Neuron (in vitro differentiated cells): ENCODE data around the gene RAD51B.

Experiments used
- H2AFZ ChIP-seq: one replicate; pipeline ENCODE4 v1.6.1; 2013; ENCODE audit warnings: low read depth, mild to moderate bottlenecking, inconsistent platforms, low read length, moderate library complexity
- H3K27me3 ChIP-seq: one replicate; pipeline ENCODE4 v1.6.1; 2013; ENCODE audit warnings: low read length; ENCODE audit not compliant: insufficient read depth
- H3K36me3 ChIP-seq: one replicate; pipeline ENCODE4 v1.6.1; 2013; ENCODE audit warnings: low read length; ENCODE audit not compliant: insufficient read depth
- H3K4me1 ChIP-seq: one replicate; pipeline ENCODE4 v1.6.1; 2013; ENCODE audit warnings: low read length; ENCODE audit not compliant: insufficient read depth
- H3K4me3 ChIP-seq: 2 replicates; pipeline ENCODE4 v1.5.1; 2013; ENCODE audit warnings: mild to moderate bottlenecking, low read length, moderate library complexity
- H3K9me3 ChIP-seq: one replicate; pipeline ENCODE4 v1.6.1; 2013; ENCODE audit warnings: low read length

RAD51B gene

DNA sequence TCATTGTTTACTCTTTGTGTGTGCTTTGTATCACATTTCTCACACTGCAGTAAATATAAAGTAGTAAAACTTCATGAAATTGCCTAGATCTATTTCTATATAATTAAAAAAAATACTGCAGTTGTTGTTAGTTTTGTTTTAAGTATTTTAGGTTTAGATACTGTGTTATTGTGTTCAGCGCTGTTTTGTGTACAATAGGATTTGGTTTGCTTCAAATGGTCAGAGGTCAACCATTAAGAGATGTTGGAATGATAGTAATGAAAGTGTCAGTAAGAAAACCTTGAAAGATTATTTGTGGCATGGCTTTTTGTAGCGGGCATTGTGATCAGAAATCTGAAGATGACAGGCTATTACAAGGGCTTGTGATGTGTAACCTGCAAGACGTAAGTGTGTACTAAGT is 67.9 kb downstream of the RAD51B start:
- H3K4me3 ChIP-seq = no peak overlapping the region
- H3K36me3 ChIP-seq = no peaks in the 10 kb centered on the region
- no peaks in the 10 kb centered on the region for H3K4me1 ChIP-seq
- H3K9me3 ChIP-seq = no peaks in the 10 kb centered on the region
- H2AFZ ChIP-seq = no peak overlapping the region
- no peaks in the 10 kb centered on the region for H3K27me3 ChIP-seq

DNA sequence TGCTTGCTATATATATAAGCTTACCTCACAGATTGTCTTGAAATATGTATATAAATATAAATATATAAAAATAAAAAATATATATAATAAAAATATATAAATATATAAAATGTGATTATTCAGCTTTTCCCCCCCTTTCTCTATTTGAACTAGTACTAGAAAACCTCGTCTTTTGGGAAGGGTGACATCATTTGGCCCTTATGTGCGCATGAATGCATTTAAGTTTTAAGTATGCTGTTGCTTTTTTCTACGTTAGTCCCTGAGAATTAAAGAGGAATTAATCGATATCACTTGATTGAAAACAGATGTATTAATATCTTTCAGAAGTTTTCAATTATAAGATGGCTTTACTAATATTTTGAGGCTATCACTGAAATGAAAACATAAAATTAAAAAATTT is 69.9 kb downstream of the RAD51B start:
- no peaks in the 10 kb centered on the region for H3K9me3 ChIP-seq
- H3K4me1 ChIP-seq = no peaks in the 10 kb centered on the region
- H2AFZ ChIP-seq = no peak overlapping the region
- H3K4me3 ChIP-seq = no peak overlapping the region
- no peaks in the 10 kb centered on the region for H3K36me3 ChIP-seq
- no peaks in the 10 kb centered on the region for H3K27me3 ChIP-seq

DNA sequence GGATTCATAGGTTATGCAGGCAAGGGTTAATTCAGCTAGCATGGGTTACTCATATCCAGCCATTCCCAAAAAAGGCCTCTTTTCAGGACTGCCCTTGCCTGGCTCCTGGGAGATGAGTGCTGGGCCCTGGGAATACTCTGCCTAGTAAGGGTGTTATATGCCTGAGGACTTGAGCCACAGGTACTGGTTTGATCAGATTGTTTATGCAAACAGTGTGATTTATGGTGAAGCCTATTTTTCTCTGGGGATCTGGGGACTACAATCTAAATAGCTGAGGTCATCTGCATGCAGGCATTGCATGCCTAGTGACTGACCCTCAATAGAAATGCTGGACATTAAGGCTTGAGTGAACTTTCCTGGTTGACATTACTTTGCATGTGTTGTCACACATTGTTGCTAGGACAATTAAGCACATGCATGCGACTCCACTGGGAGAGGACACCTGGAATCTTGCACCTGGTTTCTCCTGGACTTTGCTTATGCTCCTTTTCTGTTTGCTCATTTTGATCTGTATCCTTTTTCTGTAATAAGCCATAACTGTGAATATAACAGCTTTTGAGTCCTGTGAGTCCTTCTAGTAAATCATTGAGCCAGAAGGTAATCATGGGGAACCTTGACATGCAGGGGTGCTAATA is 73.0 kb downstream of the RAD51B start:
- Histone ChIP-seq H2AFZ (no peak overlapping the region), H3K4me1 (no peaks in the 10 kb centered on the region), H3K27me3 (no peaks in the 10 kb centered on the region), H3K9me3 (no peaks in the 10 kb centered on the region), H3K36me3 (no peaks in the 10 kb centered on the region), H3K4me3 (no peak overlapping the region)

DNA sequence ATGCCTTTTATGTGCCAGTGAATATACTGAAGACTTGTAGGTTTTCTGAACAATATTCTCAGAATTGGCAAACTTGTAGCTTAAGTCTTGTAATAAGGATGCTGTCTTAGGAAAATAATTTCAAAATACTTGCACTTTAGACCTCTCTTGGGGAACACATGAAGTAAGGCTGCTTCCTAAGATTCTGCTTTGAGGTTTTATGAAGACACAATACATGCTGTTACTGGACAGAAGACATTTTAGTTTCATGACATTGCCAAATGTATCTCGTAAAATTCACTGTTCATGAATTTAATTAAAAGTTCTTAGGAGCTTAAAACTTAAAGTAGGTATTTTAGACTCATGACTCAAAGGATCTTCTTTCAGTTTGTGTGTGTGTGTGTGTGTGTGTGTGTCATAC is 80.7 kb downstream of the RAD51B start:
- no peaks in the 10 kb centered on the region for H3K27me3 ChIP-seq
- no peaks in the 10 kb centered on the region for H3K36me3 ChIP-seq
- H2AFZ ChIP-seq = no peak overlapping the region
- no peak overlapping the region for H3K4me3 ChIP-seq
- H3K4me1 ChIP-seq = no peaks in the 10 kb centered on the region
- H3K9me3 ChIP-seq = peaks cover 5% of the 10 kb centered on the region

DNA sequence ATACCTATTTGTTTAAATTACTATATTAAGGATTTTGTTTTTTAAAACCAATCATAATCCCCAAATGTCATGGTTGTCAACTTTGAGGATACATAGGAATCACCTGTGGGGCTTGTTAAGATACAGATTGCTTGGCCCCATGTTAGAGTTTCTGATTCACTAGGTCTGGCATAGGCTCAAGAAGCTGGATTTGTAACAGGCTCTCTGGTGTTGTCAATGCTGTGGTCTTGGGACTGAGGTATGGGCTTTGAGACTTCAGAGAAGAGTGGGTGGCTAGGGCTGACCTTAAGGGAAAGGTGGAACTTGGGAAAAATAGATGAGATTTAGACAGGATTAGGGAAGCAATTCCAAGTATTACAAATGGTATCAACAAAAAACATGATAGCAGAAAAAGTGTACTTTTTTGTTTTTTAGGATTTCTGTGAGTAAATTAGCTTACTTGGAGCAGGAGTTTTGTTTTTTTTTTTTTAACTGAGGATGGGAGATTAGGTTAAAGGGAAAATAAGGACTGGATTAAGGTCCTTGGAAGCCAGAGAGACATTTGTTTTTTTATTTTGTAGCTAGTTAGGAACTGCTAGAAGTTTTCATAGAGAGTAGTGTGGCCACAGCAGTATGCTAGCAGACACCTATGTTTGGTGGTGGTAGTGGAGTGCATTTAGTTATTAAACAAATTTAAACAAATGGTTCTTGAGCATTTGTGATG is 88.6 kb downstream of the RAD51B start:
- Histone ChIP-seq H2AFZ (no peak overlapping the region), H3K27me3 (no peaks in the 10 kb centered on the region), H3K9me3 (no peaks in the 10 kb centered on the region), H3K36me3 (no peaks in the 10 kb centered on the region), H3K4me1 (no peaks in the 10 kb centered on the region), H3K4me3 (no peak overlapping the region)

DNA sequence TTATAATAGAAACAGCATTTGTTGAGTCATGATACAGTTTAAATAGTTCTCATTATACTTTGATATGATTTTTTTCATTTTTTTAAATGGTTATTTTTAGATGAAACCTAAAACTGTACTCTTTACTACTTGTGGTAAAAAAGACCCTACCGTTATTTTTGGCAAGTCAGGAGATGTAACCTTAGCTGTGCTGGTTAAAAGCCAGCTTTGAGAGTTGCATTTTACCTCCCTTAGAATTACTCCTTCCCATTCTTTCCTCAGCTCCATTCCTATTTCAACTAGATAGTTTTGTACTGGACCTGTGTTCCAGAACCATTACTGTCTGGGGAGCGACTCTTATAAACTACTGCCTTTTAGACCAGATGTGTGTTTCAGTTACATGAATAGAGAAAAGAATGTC is 92.0 kb downstream of the RAD51B start:
- Histone ChIP-seq H3K4me1 (no peaks in the 10 kb centered on the region), H3K4me3 (no peak overlapping the region), H3K9me3 (no peaks in the 10 kb centered on the region), H3K27me3 (no peaks in the 10 kb centered on the region), H2AFZ (no peak overlapping the region), H3K36me3 (no peaks in the 10 kb centered on the region)

DNA sequence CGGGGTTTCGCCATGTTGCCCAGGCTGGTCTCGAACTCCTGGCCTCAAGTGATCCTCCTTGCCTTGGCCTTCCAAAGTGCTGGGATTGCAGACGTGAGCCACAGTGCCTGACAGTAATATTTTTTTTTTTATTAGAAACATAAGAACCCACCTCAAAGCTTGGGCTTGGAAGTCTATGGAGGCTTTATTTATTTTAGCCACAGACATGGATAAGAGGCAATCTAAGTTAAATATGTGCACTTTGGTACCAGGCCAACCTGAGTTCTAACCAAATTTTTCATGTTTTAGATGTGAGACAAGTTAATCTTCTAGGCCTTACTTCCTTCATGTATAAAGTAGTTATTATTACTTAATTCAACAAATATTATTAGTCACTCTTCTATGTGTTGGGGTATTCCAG is 96.9 kb downstream of the RAD51B start:
- Histone ChIP-seq H3K27me3 (no peaks in the 10 kb centered on the region), H3K9me3 (no peaks in the 10 kb centered on the region), H2AFZ (no peak overlapping the region), H3K4me1 (peaks cover 5% of the 10 kb centered on the region), H3K4me3 (no peak overlapping the region), H3K36me3 (no peaks in the 10 kb centered on the region)

DNA sequence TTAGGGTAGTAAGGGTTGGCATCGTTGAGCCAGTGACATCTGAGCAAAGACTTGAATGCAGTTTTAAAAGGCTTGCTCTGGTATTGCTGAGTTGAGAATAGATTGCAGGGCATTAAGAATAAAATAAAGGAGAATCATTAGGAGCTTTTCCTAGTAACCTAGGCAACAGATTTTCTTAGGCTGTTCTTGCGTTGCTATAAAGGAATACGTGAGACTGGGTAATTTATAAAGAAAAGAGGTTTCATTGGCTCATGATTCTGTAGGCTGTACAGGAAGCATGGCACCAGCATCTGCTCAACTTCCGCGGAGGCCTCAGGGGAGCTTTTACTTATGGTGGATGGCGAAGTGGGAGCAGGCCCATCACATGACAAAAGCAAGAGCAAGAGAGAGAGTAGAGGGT is 97.4 kb downstream of the RAD51B start:
- no peaks in the 10 kb centered on the region for H3K36me3 ChIP-seq
- no peaks in the 10 kb centered on the region for H3K9me3 ChIP-seq
- H2AFZ ChIP-seq = no peak overlapping the region
- no peaks in the 10 kb centered on the region for H3K27me3 ChIP-seq
- no peak overlapping the region for H3K4me3 ChIP-seq
- H3K4me1 ChIP-seq = peaks cover 5% of the 10 kb centered on the region

DNA sequence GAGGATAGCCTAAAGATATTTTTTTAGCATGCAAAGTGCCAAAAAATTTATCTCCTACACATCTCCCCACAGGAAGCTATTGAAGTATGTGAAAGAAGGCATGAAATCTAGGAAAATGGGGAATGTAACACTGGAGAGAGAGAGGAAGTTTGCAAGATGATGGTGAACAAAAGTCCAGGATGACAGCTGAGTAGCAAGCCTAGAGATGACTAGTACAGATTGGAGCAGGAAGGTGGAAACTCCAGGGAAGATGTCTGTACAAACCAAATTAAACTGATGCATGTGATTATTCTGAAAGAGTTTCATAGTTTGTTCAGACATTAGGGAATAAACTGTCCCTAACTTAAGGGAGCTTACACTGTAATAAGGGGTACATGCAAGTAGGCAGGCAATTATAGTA is 99.3 kb downstream of the RAD51B start:
- H3K4me3 ChIP-seq = no peak overlapping the region
- H3K9me3 ChIP-seq = no peaks in the 10 kb centered on the region
- peaks cover 5% of the 10 kb centered on the region for H3K4me1 ChIP-seq
- H3K36me3 ChIP-seq = no peaks in the 10 kb centered on the region
- H3K27me3 ChIP-seq = no peaks in the 10 kb centered on the region
- H2AFZ ChIP-seq = no peak overlapping the region

DNA sequence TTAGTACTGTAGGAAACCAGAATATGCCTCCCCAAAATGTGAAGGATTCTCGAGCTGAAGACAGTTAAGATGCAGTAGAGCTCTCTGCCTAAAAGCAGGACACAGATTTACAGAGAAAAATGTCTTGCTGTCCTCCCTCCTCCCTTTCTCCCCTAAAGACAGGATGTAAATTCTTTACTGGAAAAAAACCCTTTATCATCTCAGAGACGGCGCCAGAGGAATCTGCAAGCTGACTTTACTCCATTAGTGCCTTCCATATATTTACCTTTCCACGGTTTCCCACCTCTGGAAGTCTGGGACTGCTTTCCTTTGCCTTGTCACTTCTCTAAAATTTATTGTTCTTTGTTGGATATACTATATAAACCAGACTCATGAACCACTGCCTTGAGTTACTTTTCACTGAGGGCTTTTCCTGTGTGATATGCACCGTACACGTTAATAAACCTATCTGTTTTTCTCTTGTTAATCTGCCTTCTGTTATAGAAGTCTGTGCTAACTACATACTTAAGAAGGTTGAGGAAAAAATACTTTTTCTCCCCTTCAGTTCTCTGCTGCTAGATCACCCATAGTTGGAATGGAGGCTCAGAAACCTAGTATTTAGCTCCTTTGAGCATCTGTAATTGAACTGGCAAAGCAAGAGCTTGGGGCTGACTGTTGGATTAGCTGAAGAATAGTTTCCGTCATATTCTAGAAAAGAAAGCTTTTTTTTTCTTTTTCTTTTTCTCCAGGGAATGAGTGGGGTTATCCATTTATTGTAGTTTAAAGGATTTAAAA is 99.9 kb downstream of the RAD51B start:
- H3K9me3 ChIP-seq = no peaks in the 10 kb centered on the region
- H3K27me3 ChIP-seq = no peaks in the 10 kb centered on the region
- no peak overlapping the region for H2AFZ ChIP-seq
- H3K36me3 ChIP-seq = no peaks in the 10 kb centered on the region
- H3K4me3 ChIP-seq = no peak overlapping the region
- H3K4me1 ChIP-seq = peaks cover 5% of the 10 kb centered on the region

DNA sequence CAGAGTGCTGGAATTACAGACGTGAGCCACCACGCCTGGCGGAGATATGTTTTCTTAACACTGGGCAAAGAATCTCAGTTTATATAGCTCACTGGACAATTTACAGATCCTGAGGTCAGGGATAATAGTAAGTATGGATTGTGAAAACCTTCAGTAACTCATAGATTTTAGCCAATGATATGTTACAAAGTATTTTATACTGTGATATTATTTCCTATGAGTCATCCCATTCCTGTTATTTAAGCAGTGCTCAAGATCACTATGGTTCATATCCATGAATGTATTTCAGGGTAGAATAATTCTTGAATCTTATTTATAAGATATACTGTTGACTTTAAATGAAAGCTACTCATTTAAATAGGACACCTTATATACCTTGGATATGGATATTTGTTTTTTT is 107.2 kb downstream of the RAD51B start:
- Histone ChIP-seq H3K4me1 (no peaks in the 10 kb centered on the region), H3K36me3 (no peaks in the 10 kb centered on the region), H3K9me3 (peaks cover 3% of the 10 kb centered on the region), H3K4me3 (no peak overlapping the region), H3K27me3 (no peaks in the 10 kb centered on the region), H2AFZ (no peak overlapping the region)

DNA sequence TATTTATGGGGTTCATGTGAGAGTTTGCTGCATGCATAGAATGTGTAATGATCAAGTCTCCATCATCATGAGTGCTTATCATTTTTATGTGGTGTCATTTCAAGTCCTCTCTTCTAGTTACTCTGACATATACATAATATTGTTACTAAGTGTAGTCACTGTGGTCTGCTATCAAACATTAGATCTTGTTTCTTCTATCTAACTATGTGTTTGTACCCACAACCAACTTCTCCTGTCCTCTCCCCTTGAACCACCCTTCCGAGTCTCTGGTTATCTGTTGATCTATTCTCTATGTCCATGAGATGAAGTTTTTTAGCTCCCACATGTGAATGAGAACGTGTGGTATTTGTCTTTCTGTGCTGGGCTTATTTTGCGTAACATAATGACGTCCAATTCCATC is 107.7 kb downstream of the RAD51B start:
- H3K36me3 ChIP-seq = no peaks in the 10 kb centered on the region
- no peaks in the 10 kb centered on the region for H3K27me3 ChIP-seq
- peaks cover 3% of the 10 kb centered on the region for H3K9me3 ChIP-seq
- no peak overlapping the region for H3K4me3 ChIP-seq
- H3K4me1 ChIP-seq = no peaks in the 10 kb centered on the region
- H2AFZ ChIP-seq = no peak overlapping the region

DNA sequence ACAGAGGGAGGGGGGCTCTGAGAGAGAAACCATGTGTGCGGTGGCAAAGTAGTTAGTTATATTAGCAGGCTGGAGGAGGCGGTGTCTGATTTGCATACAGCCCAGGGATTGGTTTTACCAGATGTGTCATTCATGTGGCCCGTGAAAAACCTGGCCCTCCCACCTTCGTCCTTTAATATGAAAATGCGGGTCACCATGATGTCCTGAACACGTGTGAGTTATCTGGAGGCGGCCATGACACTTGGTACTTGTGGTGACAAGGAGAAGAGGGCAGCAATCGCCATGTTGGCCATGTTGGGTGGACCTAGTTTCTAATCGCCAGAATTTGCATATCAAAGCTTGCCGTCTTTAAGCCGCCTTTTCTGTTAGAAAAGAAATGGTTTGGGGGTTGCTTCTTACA is 108.8 kb downstream of the RAD51B start:
- no peak overlapping the region for H3K4me3 ChIP-seq
- no peaks in the 10 kb centered on the region for H3K4me1 ChIP-seq
- peaks cover 3% of the 10 kb centered on the region for H3K9me3 ChIP-seq
- no peaks in the 10 kb centered on the region for H3K27me3 ChIP-seq
- H3K36me3 ChIP-seq = no peaks in the 10 kb centered on the region
- H2AFZ ChIP-seq = no peak overlapping the region
